ENCODE data around the gene TSGA10. TPM values are rescaled to one million over a fixed set of nuclear protein-coding genes. Genes with fewer than 3 reads are reported as not detected.

Gene TSGA10
- 5.1 and 6.5 TPM in 2 replicates for polyA plus RNA-seq (2013)

- Histone ChIP-seq H3K36me3 (ENCODE audit: control insufficient read depth in 1 of 2, insufficient read depth in 2 of 2, low read length in 2 of 2) (no peaks in the 10 kb centered on the region), H3K4me3 (ENCODE audit: low read depth, low read length) (peak within 1 kb of the TSS; percentile 85), H2AK5ac (ENCODE audit: low read length) (no peak within 1 kb of the TSS), H3K14ac (ENCODE audit: low read length) (peak within 1 kb of the TSS; percentile 88), H3K9me3 (ENCODE audit: insufficient read depth, low read depth, low read length) (no peaks in the 10 kb centered on the region), H4K8ac (ENCODE audit: low read depth, low read length) (peak within 1 kb of the TSS; percentile 96), H3K27me3 (ENCODE audit: insufficient read depth, low read length) (no peaks in the 10 kb centered on the region), H3K79me2 (ENCODE audit: control insufficient read depth, insufficient read depth, low read length, poor library complexity) (peaks cover 4% of the 10 kb centered on the region), H3K4ac (ENCODE audit: low read depth, low read length) (peak within 1 kb of the TSS; percentile 52), H3K9ac (ENCODE audit: low read length) (peak within 1 kb of the TSS; percentile 79), H3K4me1 (ENCODE audit: control insufficient read depth in 1 of 2, insufficient read depth in 2 of 2, low read length in 2 of 2) (peaks cover 5 to 8% of the 10 kb centered on the region in 2 experiments), H2BK12ac (ENCODE audit: low read length) (no peak within 1 kb of the TSS), H3K79me1 (ENCODE audit: low read length) (peaks cover 7% of the 10 kb centered on the region), H4K12ac (ENCODE audit: low read depth, low read length) (peak within 1 kb of the TSS; percentile 93), H3K27ac (ENCODE audit: low read depth, low read length) (no peak within 1 kb of the TSS), H3K23ac (ENCODE audit: low read length) (no peak within 1 kb of the TSS), H2BK5ac (ENCODE audit: low read depth, low read length, poor library complexity) (no peak within 1 kb of the TSS), H2AFZ (ENCODE audit: insufficient read depth, low read length, poor library complexity) (peak within 1 kb of the TSS; percentile 88), H3K4me2 (ENCODE audit: low read length) (peak within 1 kb of the TSS; percentile 82), H3K18ac (ENCODE audit: low read length) (peak within 1 kb of the TSS; percentile 85), H2BK120ac (ENCODE audit: insufficient read depth, low read length, poor library complexity) (peak within 1 kb of the TSS; percentile 61), H4K91ac (ENCODE audit: low read depth, low read length) (peak within 1 kb of the TSS; percentile 70)
- DNase-seq: peak; percentile 83 to 90
- WGBS (ENCODE audit: extremely low coverage, insufficient coverage, insufficient read length): no CpG with 5 or more reads among the region's 70 CpGs
Measured at GRCh38 chr2:99154643-99155536, at the start of gene TSGA10, which contains the start of gene LIPT1. Gene TSGA10, minus strand, starts transcription at chr2:99154942. Its CDS starts 45,503 bp downstream, at chr2:99109439. Gene LIPT1, plus strand, starts transcription at chr2:99154967. Its CDS starts 6,991 bp downstream, at chr2:99161958.

- Histone ChIP-seq H3K14ac (ENCODE audit: low read length) (no peak overlapping the region), H3K27ac (ENCODE audit: low read depth, low read length) (no peak overlapping the region), H2BK120ac (ENCODE audit: insufficient read depth, low read length, poor library complexity) (no peak overlapping the region), H3K4me3 (ENCODE audit: low read depth, low read length) (no peak overlapping the region), H3K4me1 (ENCODE audit: control insufficient read depth in 1 of 2, insufficient read depth in 2 of 2, low read length in 2 of 2) (peaks cover 10 to 12% of the 10 kb centered on the region in 2 experiments), H3K9ac (ENCODE audit: low read length) (no peak overlapping the region), H4K91ac (ENCODE audit: low read depth, low read length) (no peak overlapping the region), H3K9me3 (ENCODE audit: insufficient read depth, low read depth, low read length) (peaks cover 3% of the 10 kb centered on the region), H3K79me1 (ENCODE audit: low read length) (peaks cover 5% of the 10 kb centered on the region), H2AFZ (ENCODE audit: insufficient read depth, low read length, poor library complexity) (no peak overlapping the region), H3K4me2 (ENCODE audit: low read length) (no peak overlapping the region), H2AK5ac (ENCODE audit: low read length) (no peak overlapping the region), H4K12ac (ENCODE audit: low read depth, low read length) (no peak overlapping the region), H3K4ac (ENCODE audit: low read depth, low read length) (no peak overlapping the region), H3K18ac (ENCODE audit: low read length) (no peak overlapping the region), H2BK5ac (ENCODE audit: low read depth, low read length, poor library complexity) (no peak overlapping the region), H2BK12ac (ENCODE audit: low read length) (no peak overlapping the region), H3K27me3 (ENCODE audit: insufficient read depth, low read length) (no peaks in the 10 kb centered on the region), H3K23ac (ENCODE audit: low read length) (peak overlapping the region; percentile 4), H3K36me3 (ENCODE audit: control insufficient read depth in 1 of 2, insufficient read depth in 2 of 2, low read length in 2 of 2) (peaks cover 0 to 3% of the 10 kb centered on the region in 2 experiments), H4K8ac (ENCODE audit: low read depth, low read length) (no peak overlapping the region), H3K79me2 (ENCODE audit: control insufficient read depth, insufficient read depth, low read length, poor library complexity) (no peaks in the 10 kb centered on the region)
- WGBS (ENCODE audit: extremely low coverage, insufficient coverage, insufficient read length): no CpG with 5 or more reads among the region's 4 CpGs
- DNase-seq: no peak
Measured at GRCh38 chr2:99201959-99202678, 47.4 kb upstream of the TSGA10 start.

GRCh38 chr2:99200076-99200800, 45.5 kb upstream of the TSGA10 start:
- H3K4me1 ChIP-seq (ENCODE audit: control insufficient read depth in 1 of 2, insufficient read depth in 2 of 2, low read length in 2 of 2): peaks cover 10 to 12% of the 10 kb centered on the region in 2 experiments
- no peak overlapping the region for H2BK5ac ChIP-seq (ENCODE audit: low read depth, low read length, poor library complexity)
- no peaks in the 10 kb centered on the region for H3K9me3 ChIP-seq (ENCODE audit: insufficient read depth, low read depth, low read length)
- H2BK120ac ChIP-seq (ENCODE audit: insufficient read depth, low read length, poor library complexity): no peak overlapping the region
- no peak overlapping the region for H3K4me2 ChIP-seq (ENCODE audit: low read length)
- H2AFZ ChIP-seq (ENCODE audit: insufficient read depth, low read length, poor library complexity): no peak overlapping the region
- H3K36me3 ChIP-seq (ENCODE audit: control insufficient read depth in 1 of 2, insufficient read depth in 2 of 2, low read length in 2 of 2): peaks cover 9% of the 10 kb centered on the region in 2 experiments
- H3K23ac ChIP-seq (ENCODE audit: low read length): no peak overlapping the region
- H3K9ac ChIP-seq (ENCODE audit: low read length): no peak overlapping the region
- no peak overlapping the region for H2BK12ac ChIP-seq (ENCODE audit: low read length)
- H3K79me1 ChIP-seq (ENCODE audit: low read length): peaks cover 5% of the 10 kb centered on the region
- no peak overlapping the region for H4K91ac ChIP-seq (ENCODE audit: low read depth, low read length)
- no peak overlapping the region for H3K14ac ChIP-seq (ENCODE audit: low read length)
- H4K12ac ChIP-seq (ENCODE audit: low read depth, low read length): no peak overlapping the region
- H4K8ac ChIP-seq (ENCODE audit: low read depth, low read length): no peak overlapping the region
- H2AK5ac ChIP-seq (ENCODE audit: low read length): no peak overlapping the region
- DNase-seq: no peak
- no peak overlapping the region for H3K27ac ChIP-seq (ENCODE audit: low read depth, low read length)
- no peaks in the 10 kb centered on the region for H3K79me2 ChIP-seq (ENCODE audit: control insufficient read depth, insufficient read depth, low read length, poor library complexity)
- no peaks in the 10 kb centered on the region for H3K27me3 ChIP-seq (ENCODE audit: insufficient read depth, low read length)
- no peak overlapping the region for H3K18ac ChIP-seq (ENCODE audit: low read length)
- H3K4ac ChIP-seq (ENCODE audit: low read depth, low read length): no peak overlapping the region
- H3K4me3 ChIP-seq (ENCODE audit: low read depth, low read length): no peak overlapping the region
- WGBS (ENCODE audit: extremely low coverage, insufficient coverage, insufficient read length): no CpG with 5 or more reads among the region's 7 CpGs
